Measurements from ENCODE around the gene MANEAL. TPM values are rescaled to one million over a fixed set of nuclear protein-coding genes. Genes with fewer than 3 reads are reported as not detected.

MANEAL gene
- total RNA-seq, 1 experiment from 2014 or later, result 28.1 TPM

DNA sequence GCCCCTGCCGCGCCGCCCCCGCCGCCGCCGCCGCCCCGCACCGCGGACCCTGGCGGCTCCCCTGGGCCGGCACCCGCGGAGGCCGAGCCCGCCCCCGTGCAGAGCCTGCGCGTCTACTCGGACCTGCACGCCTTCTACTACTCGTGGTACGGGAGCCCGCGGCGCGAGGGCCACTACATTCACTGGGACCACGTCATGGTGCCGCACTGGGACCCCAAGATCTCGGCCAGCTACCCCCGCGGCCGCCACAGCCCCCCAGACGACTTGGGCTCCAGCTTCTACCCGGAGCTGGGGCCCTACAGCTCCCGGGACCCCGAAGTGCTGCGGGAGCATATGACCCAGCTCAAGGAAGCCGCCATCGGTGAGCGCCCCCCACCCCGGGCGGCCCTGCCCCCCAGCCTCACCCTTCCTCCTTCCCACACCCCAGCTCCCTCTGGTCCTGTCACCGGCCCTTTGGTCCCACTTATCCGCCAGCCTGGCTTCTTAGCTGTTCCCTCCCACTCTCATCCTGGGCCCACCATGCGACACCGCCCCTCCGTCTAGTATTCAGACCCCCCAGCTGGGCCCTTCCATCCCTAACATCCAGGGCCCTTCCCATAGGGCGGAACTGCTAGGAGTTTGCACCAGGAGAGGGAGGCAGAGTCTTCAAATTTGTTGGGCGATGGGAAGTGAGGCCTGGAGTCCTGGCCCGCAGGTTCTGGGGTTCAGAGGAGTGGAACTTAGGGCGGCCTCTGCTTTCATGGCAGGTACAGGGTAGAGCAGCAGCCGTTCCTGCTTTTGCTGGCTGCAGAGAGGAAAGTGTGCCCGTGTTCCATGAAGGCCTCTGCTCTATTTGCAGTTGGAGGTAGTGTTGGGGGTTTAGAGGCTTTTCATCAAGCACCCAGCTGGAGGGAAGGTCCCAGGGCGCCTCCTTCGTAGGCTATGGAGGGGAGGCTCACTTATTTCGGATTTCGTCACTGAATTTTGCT is 1.0 kb downstream of the MANEAL start:
- no TSS peak for BruUV-seq (replicated peaks)
- no peaks in the 10 kb centered on the region for H3K9me3 Mint-ChIP-seq (ENCODE audit: low read depth, unreplicated experiment)
- DNase-seq, result peak; percentile 16
- H3K36me3 Mint-ChIP-seq (ENCODE audit: insufficient read depth, unreplicated experiment), result peaks cover 24% of the 10 kb centered on the region
- peaks cover 31% of the 10 kb centered on the region for H3K27me3 Mint-ChIP-seq (ENCODE audit: unreplicated experiment)
- no peak overlapping the region for H3K27ac Mint-ChIP-seq (ENCODE audit: unreplicated experiment)
- TF ChIP-seq, protein P1, sequence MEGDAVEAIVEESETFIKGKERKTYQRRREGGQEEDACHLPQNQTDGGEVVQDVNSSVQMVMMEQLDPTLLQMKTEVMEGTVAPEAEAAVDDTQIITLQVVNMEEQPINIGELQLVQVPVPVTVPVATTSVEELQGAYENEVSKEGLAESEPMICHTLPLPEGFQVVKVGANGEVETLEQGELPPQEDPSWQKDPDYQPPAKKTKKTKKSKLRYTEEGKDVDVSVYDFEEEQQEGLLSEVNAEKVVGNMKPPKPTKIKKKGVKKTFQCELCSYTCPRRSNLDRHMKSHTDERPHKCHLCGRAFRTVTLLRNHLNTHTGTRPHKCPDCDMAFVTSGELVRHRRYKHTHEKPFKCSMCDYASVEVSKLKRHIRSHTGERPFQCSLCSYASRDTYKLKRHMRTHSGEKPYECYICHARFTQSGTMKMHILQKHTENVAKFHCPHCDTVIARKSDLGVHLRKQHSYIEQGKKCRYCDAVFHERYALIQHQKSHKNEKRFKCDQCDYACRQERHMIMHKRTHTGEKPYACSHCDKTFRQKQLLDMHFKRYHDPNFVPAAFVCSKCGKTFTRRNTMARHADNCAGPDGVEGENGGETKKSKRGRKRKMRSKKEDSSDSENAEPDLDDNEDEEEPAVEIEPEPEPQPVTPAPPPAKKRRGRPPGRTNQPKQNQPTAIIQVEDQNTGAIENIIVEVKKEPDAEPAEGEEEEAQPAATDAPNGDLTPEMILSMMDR (IDR thresholded peaks at IDR 0.05; ENCODE audit: unreplicated experiment), result no peak
- peak overlapping the region; percentile 68 for H3K4me3 Mint-ChIP-seq (ENCODE audit: low read depth, unreplicated experiment)
- intact Hi-C loops (cut with micrococcal nuclease; ENCODE audit: unreplicated experiment), result no loop called here
- peaks cover 17% of the 10 kb centered on the region for H3K4me1 Mint-ChIP-seq (ENCODE audit: low read depth, unreplicated experiment)
- CTCF ChIA-PET, result interaction anchor here (0.7 to 0.8 kb wide), 2 partner anchors 65 to 68 kb away, joined by 3 to 5 read pairs; partner anchors contain the start of gene MTF1

DNA sequence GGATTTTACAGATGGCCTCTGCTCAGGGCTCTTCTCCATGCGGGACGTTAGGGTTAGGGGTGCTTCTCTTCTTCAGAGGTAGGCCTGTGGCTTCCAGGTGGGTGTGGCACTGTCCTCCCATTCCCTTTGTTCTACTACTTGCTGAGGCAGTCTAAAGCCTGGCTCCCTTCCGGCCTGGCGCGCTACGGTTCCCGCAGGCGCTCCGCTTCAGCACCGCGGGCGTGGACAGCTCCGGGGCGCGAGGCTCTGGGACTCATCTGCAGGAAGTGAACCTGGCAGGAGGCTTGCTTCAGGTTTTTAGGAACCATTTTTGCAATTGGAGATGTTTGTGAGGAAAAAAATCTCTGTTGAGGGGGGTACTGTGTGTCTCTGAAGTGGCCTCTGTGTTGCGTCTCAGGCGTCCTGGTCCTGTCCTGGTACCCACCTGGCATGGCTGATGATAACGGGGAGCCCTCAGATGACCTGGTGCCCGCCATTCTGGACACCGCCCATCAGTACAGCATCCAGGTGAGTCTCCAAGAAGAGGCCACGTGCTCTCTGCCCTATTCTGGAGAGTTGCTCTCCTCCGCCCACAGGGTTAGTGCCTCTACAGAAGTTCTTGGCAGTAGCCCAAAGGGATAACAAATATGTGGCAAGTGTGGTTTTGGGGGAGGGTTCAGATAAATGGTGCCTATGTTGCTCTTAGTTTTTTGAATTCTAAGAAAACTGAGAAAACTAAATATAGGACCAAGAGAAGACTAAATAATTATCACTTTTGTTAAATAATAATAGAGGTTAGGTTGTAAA is 1.9 kb downstream of the MANEAL start:
- CTCF ChIA-PET, result no interaction called here
- Mint-ChIP-seq H3K27ac (ENCODE audit: unreplicated experiment) (no peak overlapping the region), H3K9me3 (ENCODE audit: low read depth, unreplicated experiment) (no peaks in the 10 kb centered on the region), H3K27me3 (ENCODE audit: unreplicated experiment) (peaks cover 23% of the 10 kb centered on the region), H3K4me3 (ENCODE audit: low read depth, unreplicated experiment) (peak overlapping the region; percentile 68), H3K4me1 (ENCODE audit: low read depth, unreplicated experiment) (peaks cover 17% of the 10 kb centered on the region), H3K36me3 (ENCODE audit: insufficient read depth, unreplicated experiment) (peaks cover 30% of the 10 kb centered on the region)
- intact Hi-C loops (cut with micrococcal nuclease; ENCODE audit: unreplicated experiment), result no loop called here
- DNase-seq, result peak; percentile 60
- TF ChIP-seq, protein P1 (IDR thresholded peaks at IDR 0.05; ENCODE audit: unreplicated experiment), result no peak
- no TSS peak for BruUV-seq (replicated peaks)

DNA sequence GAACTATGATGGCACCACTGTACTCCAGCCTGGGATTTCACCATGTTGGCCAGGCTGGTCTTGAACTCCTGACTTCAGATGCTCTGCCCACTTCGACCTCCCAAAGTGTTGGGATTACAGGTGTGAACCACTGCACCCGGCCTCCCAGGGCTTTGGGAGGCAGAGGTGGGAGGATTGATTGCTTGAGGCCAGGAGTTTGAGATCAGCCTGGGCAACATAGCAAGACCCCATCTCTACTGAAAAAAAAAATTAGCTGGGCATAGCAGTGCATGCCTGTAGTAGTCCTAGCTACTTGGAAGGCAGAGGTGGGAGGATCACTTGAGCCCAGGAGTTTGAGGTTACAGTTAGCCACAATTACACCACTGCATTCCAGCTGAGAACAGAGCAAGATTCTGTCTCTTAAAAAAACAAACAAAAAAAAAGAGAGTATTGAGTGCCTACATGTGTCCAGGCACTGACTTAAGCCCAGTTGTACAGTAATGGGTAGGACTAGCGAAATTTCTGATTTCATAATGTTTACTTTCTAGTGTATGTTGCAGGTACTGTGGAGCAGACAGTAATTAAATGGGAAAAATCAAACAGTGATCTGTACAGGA is 4.2 kb downstream of the MANEAL start:
- CTCF ChIA-PET, result interaction anchor here (0.7 kb wide), 1 partner anchor 422 kb away, joined by 3 read pairs; no protein-coding TSS in a partner anchor
- intact Hi-C loops (cut with micrococcal nuclease; ENCODE audit: unreplicated experiment), result no loop called here
- BruUV-seq (replicated peaks), result no TSS peak
- H3K27ac Mint-ChIP-seq (ENCODE audit: unreplicated experiment), result no peak overlapping the region
- peaks cover 17% of the 10 kb centered on the region for H3K4me1 Mint-ChIP-seq (ENCODE audit: low read depth, unreplicated experiment)
- H3K4me3 Mint-ChIP-seq (ENCODE audit: low read depth, unreplicated experiment), result no peak overlapping the region
- H3K36me3 Mint-ChIP-seq (ENCODE audit: insufficient read depth, unreplicated experiment), result peaks cover 49% of the 10 kb centered on the region
- DNase-seq, result no peak
- no peaks in the 10 kb centered on the region for H3K9me3 Mint-ChIP-seq (ENCODE audit: low read depth, unreplicated experiment)
- TF ChIP-seq, protein P1 (IDR thresholded peaks at IDR 0.05; ENCODE audit: unreplicated experiment), result no peak
- no peaks in the 10 kb centered on the region for H3K27me3 Mint-ChIP-seq (ENCODE audit: unreplicated experiment)

DNA sequence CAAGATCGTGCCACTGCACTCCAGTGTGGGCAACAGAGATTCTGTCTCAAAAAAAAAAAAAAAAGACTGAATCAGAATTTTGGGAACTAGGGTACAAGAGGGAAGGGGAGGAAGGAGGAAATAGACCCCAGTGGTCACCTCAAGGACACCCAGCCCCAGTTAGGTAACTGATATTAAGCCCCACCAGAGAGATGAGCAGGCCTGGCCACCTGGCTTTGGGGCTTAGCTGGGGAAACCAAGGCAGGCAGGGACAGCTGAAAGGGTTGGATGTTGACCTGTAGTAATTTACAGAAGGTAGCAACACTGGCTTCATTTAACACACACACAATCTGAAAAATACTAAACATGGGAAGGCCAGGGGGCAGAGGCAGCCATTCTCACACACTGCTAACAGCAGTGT is 8.8 kb downstream of the MANEAL start:
- intact Hi-C loops (cut with micrococcal nuclease; ENCODE audit: unreplicated experiment), result loop anchor here (10.0 kb wide), 1 partner anchor 108 kb away; the partner anchor contains the start of gene CDCA8
- Mint-ChIP-seq H3K27me3 (ENCODE audit: unreplicated experiment) (no peaks in the 10 kb centered on the region), H3K27ac (ENCODE audit: unreplicated experiment) (no peak overlapping the region), H3K9me3 (ENCODE audit: low read depth, unreplicated experiment) (no peaks in the 10 kb centered on the region), H3K4me1 (ENCODE audit: low read depth, unreplicated experiment) (no peaks in the 10 kb centered on the region), H3K4me3 (ENCODE audit: low read depth, unreplicated experiment) (no peak overlapping the region), H3K36me3 (ENCODE audit: insufficient read depth, unreplicated experiment) (peaks cover 66% of the 10 kb centered on the region)
- BruUV-seq (replicated peaks), result no TSS peak
- no peak for DNase-seq
- TF ChIP-seq, protein P1 (IDR thresholded peaks at IDR 0.05; ENCODE audit: unreplicated experiment), result no peak
- CTCF ChIA-PET, result interaction anchor here (0.7 kb wide), 1 partner anchor 36 kb away, joined by 3 read pairs; no protein-coding TSS in a partner anchor
